Psoas muscle (tissue), 8 donors: ENCODE measurements around the gene ZNF791. TPM values are rescaled to one million over a fixed set of nuclear protein-coding genes. Genes with fewer than 3 reads are reported as not detected.
A peak's percentile ranks its signal among the peaks of the same experiment; 100 is the strongest.

Experiments
- ATAC-seq, 4 donors: fragments of 200-7000 bp; cut with Tn5 transposase; one replicate each; pipeline ENCODE4 v1.9.1; 2020; ENCODE audit warnings: moderate library complexity in 3 of 4, mild to moderate bottlenecking in 2 of 4
- DNase-seq, 2 donors: peaks; one replicate each; pipeline ENCODE4 v3.0.0-alpha.2; 2020
- H3K27ac ChIP-seq: fragments of 200-600 bp; one replicate; pipeline ENCODE4 v1.8.0; 2022
- H3K27me3 ChIP-seq, 3 donors: fragments of 200-600 bp in 1 of 3; one replicate each; pipeline versions ENCODE4 v1.6.1 to v1.8.0; 2013 to 2022; ENCODE audit warnings: low read length in 2 of 3, mild to moderate bottlenecking in 2 of 3, moderate library complexity in 1 of 3; ENCODE audit not compliant: insufficient read depth in 3 of 3
- H3K36me3 ChIP-seq, 2 donors: fragments of 200-600 bp in 1 of 2; one replicate each; pipeline versions ENCODE4 v1.6.1 to v1.8.0; 2013 to 2022; ENCODE audit warnings: low read depth in 1 of 2, mild to moderate bottlenecking in 1 of 2, moderate library complexity in 1 of 2; ENCODE audit not compliant: insufficient read depth in 1 of 2
- H3K4me1 ChIP-seq: fragments of 200-600 bp; one replicate; pipeline ENCODE4 v1.8.0; 2022
- H3K4me3 ChIP-seq: fragments of 200-600 bp; one replicate; pipeline ENCODE4 v1.8.0; 2022; ENCODE audit warnings: mild to moderate bottlenecking
- H3K9me3 ChIP-seq: fragments of 200-600 bp; one replicate; pipeline ENCODE4 v1.8.0; 2022
- WGBS, 3 donors: extraction: QIAGEN DNeasy Blood & Tissue Kit; methylation state at CpG; one replicate each; pipeline versions ENCODE4 v1.1.6 to v1.1.7; 2013; 5-methylcytosine and 5-hydroxymethylcytosine counted together
- intact Hi-C, 2 donors: fragments of 100-400 bp; cut with DNase I; formaldehyde crosslinking; loops; one replicate each; pipeline versions ENCODE4 v1.11.0 to v1.14.2; 2022
- polyA plus RNA-seq, 3 donors: library from polyadenylated mRNA; stranded (reverse); fragments of 200-250 nt; gene quantifications; one replicate each; pipeline ENCODE4 v1.2.3, GENCODE V29; 2013
- total RNA-seq, 4 donors: library from RNA; stranded (reverse); fragmentation: NEBNext Ultra II Directional in 2 of 4; extraction: Animal tissue kit (Norgen Biotek cat#: 25700) in 2 of 4; gene quantifications; one replicate each; pipeline versions ENCODE4 v1.2.1 to v1.2.4, GENCODE V29; 2021 to 2023
- TF ChIP-seq, protein P1 (sequence below): fragments of 200-600 bp; IDR thresholded peaks from one replicate; pipeline ENCODE4 v1.8.0; 2022; ENCODE audit warnings: antibody characterized with exemption
- donor health status: healthy with polysubstance abuse.
- donor health status: DM: no; HTN: no; CAD: no; lungs with moderate emphysema.
- donor health status: Bipolar disorder and iron deficiency.
- donor health status: healthy.
- donor health status: DM: yes; HTN: yes; CAD: no.
- donor health status: DM: no; HTN: no; CAD: no.
- donor health status: DM: no; HTN: no; CAD: no.
- donor health status: DM: yes; HTN: yes; CAD: no.

ZNF791 gene
- total and polyA plus RNA-seq, 7 donors = 4.1 to 18.9 (median 8.8) TPM

GRCh38 chr19:12646551-12646950 is 35.8 kb downstream of the ZNF791 start:
- intact Hi-C loops = no loop called here
- no peak for DNase-seq
- 77 to 82% (median 79%) methylated on average over 10 of the region's 10 CpGs for WGBS, 3 donors
- H3K9me3 ChIP-seq = no peaks in the 10 kb centered on the region
- no peak for ATAC-seq
- no peak overlapping the region for H3K4me3 ChIP-seq
- H3K27me3 ChIP-seq = no peaks in the 10 kb centered on the region
- TF ChIP-seq, protein P1, sequence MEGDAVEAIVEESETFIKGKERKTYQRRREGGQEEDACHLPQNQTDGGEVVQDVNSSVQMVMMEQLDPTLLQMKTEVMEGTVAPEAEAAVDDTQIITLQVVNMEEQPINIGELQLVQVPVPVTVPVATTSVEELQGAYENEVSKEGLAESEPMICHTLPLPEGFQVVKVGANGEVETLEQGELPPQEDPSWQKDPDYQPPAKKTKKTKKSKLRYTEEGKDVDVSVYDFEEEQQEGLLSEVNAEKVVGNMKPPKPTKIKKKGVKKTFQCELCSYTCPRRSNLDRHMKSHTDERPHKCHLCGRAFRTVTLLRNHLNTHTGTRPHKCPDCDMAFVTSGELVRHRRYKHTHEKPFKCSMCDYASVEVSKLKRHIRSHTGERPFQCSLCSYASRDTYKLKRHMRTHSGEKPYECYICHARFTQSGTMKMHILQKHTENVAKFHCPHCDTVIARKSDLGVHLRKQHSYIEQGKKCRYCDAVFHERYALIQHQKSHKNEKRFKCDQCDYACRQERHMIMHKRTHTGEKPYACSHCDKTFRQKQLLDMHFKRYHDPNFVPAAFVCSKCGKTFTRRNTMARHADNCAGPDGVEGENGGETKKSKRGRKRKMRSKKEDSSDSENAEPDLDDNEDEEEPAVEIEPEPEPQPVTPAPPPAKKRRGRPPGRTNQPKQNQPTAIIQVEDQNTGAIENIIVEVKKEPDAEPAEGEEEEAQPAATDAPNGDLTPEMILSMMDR = no peak
- H3K36me3 ChIP-seq = peaks cover 0 to 7% of the 10 kb centered on the region in 2 donors
- no peak overlapping the region for H3K27ac ChIP-seq
- H3K4me1 ChIP-seq = peaks cover 10% of the 10 kb centered on the region

- peak in 2 of 4 donors; percentile 4 to 16 for ATAC-seq
- no peak overlapping the region for H3K27ac ChIP-seq
- H3K9me3 ChIP-seq = no peaks in the 10 kb centered on the region
- 70 to 75% (median 71%) methylated on average over 8 of the region's 8 CpGs for WGBS, 3 donors
- intact Hi-C loops = no loop called here
- no peaks in the 10 kb centered on the region for H3K27me3 ChIP-seq
- DNase-seq = no peak
- peaks cover 0 to 12% of the 10 kb centered on the region in 2 donors for H3K36me3 ChIP-seq
- H3K4me3 ChIP-seq = no peak overlapping the region
- peaks cover 10% of the 10 kb centered on the region for H3K4me1 ChIP-seq
- TF ChIP-seq, protein P1 = no peak
Measured at GRCh38 chr19:12647047-12647446, 36.3 kb downstream of the ZNF791 start.

GRCh38 chr19:12647490-12648071 is 36.9 kb downstream of the ZNF791 start:
- peak overlapping the region; percentile 56 for H3K4me3 ChIP-seq
- TF ChIP-seq, protein P1 = no peak
- H3K27ac ChIP-seq = no peak overlapping the region
- WGBS, 3 donors = 8 to 12% (median 11%) methylated on average over 23 to 31 of the region's 31 CpGs
- no peaks in the 10 kb centered on the region for H3K27me3 ChIP-seq
- intact Hi-C loops = no loop called here
- peak; percentile 90 to 96 (median 94) for ATAC-seq
- peak; percentile 71 to 88 for DNase-seq
- peaks cover 10% of the 10 kb centered on the region for H3K4me1 ChIP-seq
- no peaks in the 10 kb centered on the region for H3K9me3 ChIP-seq
- peaks cover 0 to 14% of the 10 kb centered on the region in 2 donors for H3K36me3 ChIP-seq

DNA sequence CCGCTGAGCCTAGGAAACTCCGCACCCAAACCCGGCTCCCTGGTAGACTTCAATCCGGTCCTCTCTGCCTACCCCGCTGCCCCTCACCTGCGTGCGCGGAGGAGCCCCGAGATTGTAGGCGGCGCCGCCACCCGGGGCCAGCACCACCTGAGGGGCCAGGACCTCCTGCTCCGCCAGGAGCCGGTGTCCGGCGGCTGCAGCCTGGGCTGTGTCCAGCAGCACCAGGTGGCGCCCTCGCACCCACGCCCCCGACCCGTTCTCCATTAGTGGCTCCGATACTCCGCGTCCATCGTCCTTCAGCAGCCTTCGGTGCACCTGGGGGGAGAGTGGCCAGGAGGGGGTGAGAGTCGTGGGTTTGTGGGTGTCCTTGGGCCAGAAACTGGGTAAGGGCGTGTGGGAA is 37.4 kb downstream of the ZNF791 start:
- Histone ChIP-seq H3K27me3 (no peaks in the 10 kb centered on the region), H3K36me3 (peaks cover 0 to 14% of the 10 kb centered on the region in 2 donors), H3K9me3 (no peaks in the 10 kb centered on the region), H3K27ac (no peak overlapping the region), H3K4me3 (peak overlapping the region; percentile 56), H3K4me1 (peaks cover 10% of the 10 kb centered on the region)
- TF ChIP-seq, protein P1 = no peak
- 7 to 15% (median 7%) methylated on average over 29 of the region's 29 CpGs for WGBS, 3 donors
- peak; percentile 17 to 62 (median 58) for ATAC-seq
- intact Hi-C loops = no loop called here
- no peak for DNase-seq

GRCh38 chr19:12649941-12650340 is 39.2 kb downstream of the ZNF791 start:
- peaks cover 10% of the 10 kb centered on the region for H3K4me1 ChIP-seq
- no peak overlapping the region for H3K27ac ChIP-seq
- intact Hi-C loops = no loop called here
- 94 to 96% (median 95%) methylated on average over 10 of the region's 10 CpGs for WGBS, 3 donors
- peaks cover 0 to 30% of the 10 kb centered on the region in 2 donors for H3K36me3 ChIP-seq
- H3K4me3 ChIP-seq = no peak overlapping the region
- DNase-seq (no peak), ATAC-seq (no peak)
- TF ChIP-seq, protein P1 = no peak
- H3K9me3 ChIP-seq = no peaks in the 10 kb centered on the region
- no peaks in the 10 kb centered on the region for H3K27me3 ChIP-seq
